ENCODE results near the gene BICC1. TPM values are rescaled to one million over a fixed set of nuclear protein-coding genes. Genes with fewer than 3 reads are reported as not detected.

The BICC1 gene
- total and polyA plus RNA-seq, 2 of the 13 experiments (the other 11 are each of a cell fraction or from before 2014, with no cell fraction given): 0.18 to 1.5 TPM

GRCh38 chr10:58712141-58712540 is 199.5 kb downstream of the BICC1 start (continued):
- TF ChIP-seq ELF4 (CRISPR knock-in tag; IDR thresholded peaks at IDR 0.05; ENCODE audit: borderline replicate concordance) (no peak), CHCHD3 (CRISPR knock-in tag; IDR thresholded peaks at IDR 0.05) (no peak), GFI1 (CRISPR knock-in tag; IDR thresholded peaks at IDR 0.05; ENCODE audit: borderline replicate concordance) (no peak), ZNF234 (CRISPR knock-in tag; conservative IDR thresholded peaks at IDR 0.05) (no peak), HES4 (CRISPR knock-in tag; IDR thresholded peaks at IDR 0.05; ENCODE audit: borderline replicate concordance) (no peak), GZF1 (CRISPR knock-in tag; IDR thresholded peaks at IDR 0.05) (no peak), LRRFIP1 (CRISPR knock-in tag; conservative IDR thresholded peaks at IDR 0.05) (no peak), NFKBIZ (CRISPR knock-in tag; IDR thresholded peaks at IDR 0.05) (no peak)

- no peak overlapping the region for H3K27ac ChIP-seq (ENCODE audit: extremely low read length, insufficient read depth, low read length)
- CTCF ChIA-PET (ENCODE audit: low intra/inter-chr PET ratio, low total read pairs): no interaction called here
- ATAC-seq (no peak), DNase-seq (ENCODE audit: low spot score) (no peak), FAIRE-seq (no peak)
- H2AFZ ChIP-seq (ENCODE audit: low read length): no peak overlapping the region
- no peak overlapping the region for H3K4me2 ChIP-seq (ENCODE audit: low read depth, low read length)
- no peaks in the 10 kb centered on the region for H3K27me3 ChIP-seq (ENCODE audit: control insufficient read depth in 1 of 2, insufficient read depth in 2 of 2, low read length in 2 of 2)
- no peak overlapping the region for H3K9ac ChIP-seq (ENCODE audit: insufficient read depth, low read depth, low read length)
- BruUV-seq (replicated peaks): no TSS peak
- in situ Hi-C loops (cut with HindIII; ENCODE audit: extremely low pct_ligation_motif_present, low pct_unique_long_range_greater_than_20kb): no loop called here
- no peaks in the 10 kb centered on the region for H3K36me3 ChIP-seq (replicated peaks in 1 of 2; ENCODE audit: control insufficient read depth in 1 of 2, insufficient read depth in 2 of 2, low read length in 2 of 2)
- POLR2A ChIA-PET: no interaction called here
- H3K4me1 ChIP-seq (ENCODE audit: insufficient read depth, low read length): no peaks in the 10 kb centered on the region
- no peaks in the 10 kb centered on the region for H3K9me3 ChIP-seq (ENCODE audit: low read length)
- H3K4me3 ChIP-seq (replicated peaks in 1 of 3; ENCODE audit: insufficient read depth in 1 of 3, low read depth in 2 of 3, low read length in 3 of 3): no peak overlapping the region
- H3K79me2 ChIP-seq (ENCODE audit: insufficient read depth, low read length): no peaks in the 10 kb centered on the region
- no peaks in the 10 kb centered on the region for H4K20me1 ChIP-seq (ENCODE audit: insufficient read depth, low read length)
- WGBS (ENCODE audit: low lambda C conversion rate): 59% methylated on average over 1 of the region's 1 CpG
- intact Hi-C loops (cut with micrococcal nuclease; ENCODE audit: unreplicated experiment): no loop called here
- no peak for TF ChIP-seq ZNF468 (CRISPR knock-in tag; IDR thresholded peaks at IDR 0.05)
- TF ChIP-seq CC2D1A (CRISPR knock-in tag; IDR thresholded peaks at IDR 0.05): no peak
- TF ChIP-seq AGO1 (IDR thresholded peaks at IDR 0.05; ENCODE audit: low read depth, low read length, poor library complexity, severe bottlenecking): no peak
- TF ChIP-seq MAF1 (CRISPR knock-in tag; IDR thresholded peaks at IDR 0.05; ENCODE audit: borderline replicate concordance): no peak
- no peak for TF ChIP-seq ZFP36L1 (CRISPR knock-in tag; IDR thresholded peaks at IDR 0.05)
- TF ChIP-seq TBL1XR1 (IDR thresholded peaks at IDR 0.05; ENCODE audit: borderline replicate concordance, low read length, partially characterized antibody): no peak
- TF ChIP-seq TP53 (CRISPR knock-in tag; conservative IDR thresholded peaks at IDR 0.05): no peak
- TF ChIP-seq ZNF605 (CRISPR knock-in tag; IDR thresholded peaks at IDR 0.05): no peak
- TF ChIP-seq ZNF839 (CRISPR knock-in tag; IDR thresholded peaks at IDR 0.05; ENCODE audit: borderline replicate concordance): no peak
- TF ChIP-seq ARNT2 (CRISPR knock-in tag; IDR thresholded peaks at IDR 0.05; ENCODE audit: low read depth): no peak
- no peak for TF ChIP-seq ARID4A (CRISPR knock-in tag; IDR thresholded peaks at IDR 0.05; ENCODE audit: borderline replicate concordance)
These were observed 200.3 kb downstream of the BICC1 start for GRCh38 chr10:58712982-58713381.
